H9 (cell line): ENCODE results near the gene MYO10. TPM values are rescaled to one million over a fixed set of nuclear protein-coding genes. Genes with fewer than 3 reads are reported as not detected.

ENCODE experiments used
- DNase-seq: peaks from one replicate; pipeline ENCODE4 v3.0.0-alpha.2; 2017
- H2AFZ ChIP-seq: one replicate; pipeline ENCODE4 v1.6.1; 2013; ENCODE audit warnings: mild to moderate bottlenecking, low read length, control low read depth, moderate library complexity
- H2AK5ac ChIP-seq: 2 replicates; pipeline ENCODE4 v1.6.1; 2013; ENCODE audit warnings: low read length, control low read depth, mixed read lengths; ENCODE audit not compliant: insufficient read length
- H2BK120ac ChIP-seq: one replicate; pipeline ENCODE4 v1.6.1; 2013; ENCODE audit warnings: low read depth, mild to moderate bottlenecking, low read length, control low read depth, inconsistent platforms; ENCODE audit not compliant: poor library complexity, severe bottlenecking
- H2BK12ac ChIP-seq: 2 replicates; pipeline ENCODE4 v1.6.1; 2013; ENCODE audit warnings: low read length, control low read depth, mixed read lengths, low read depth; ENCODE audit not compliant: insufficient read length
- H2BK15ac ChIP-seq: 2 replicates; pipeline ENCODE4 v1.6.1; 2013; ENCODE audit warnings: low read depth, low read length, control low read depth
- H2BK20ac ChIP-seq: one replicate; pipeline ENCODE4 v1.6.1; 2013; ENCODE audit warnings: low read depth, mild to moderate bottlenecking, low read length, control low read depth, inconsistent platforms; ENCODE audit not compliant: poor library complexity, severe bottlenecking
- H2BK5ac ChIP-seq: 2 replicates; pipeline ENCODE4 v1.6.1; 2013; ENCODE audit warnings: low read length, control low read depth, mixed read lengths; ENCODE audit not compliant: insufficient read length
- H3K14ac ChIP-seq: 2 replicates; pipeline ENCODE4 v1.6.1; 2013; ENCODE audit warnings: low read length, control low read depth; ENCODE audit not compliant: insufficient read depth
- H3K18ac ChIP-seq: 2 replicates; pipeline ENCODE4 v1.6.1; 2013; ENCODE audit warnings: low read depth, mild to moderate bottlenecking, mixed read lengths, low read length, control low read depth; ENCODE audit not compliant: insufficient read length
- H3K23ac ChIP-seq: 2 replicates; pipeline ENCODE4 v1.6.1; 2013; ENCODE audit warnings: low read length, control low read depth, mixed read lengths, low read depth; ENCODE audit not compliant: insufficient read length
- H3K23me2 ChIP-seq: 2 replicates; pipeline ENCODE4 v1.6.1; 2013; ENCODE audit warnings: low read depth, mild to moderate bottlenecking, mixed read lengths, low read length, control low read depth; ENCODE audit not compliant: insufficient read length, poor library complexity, severe bottlenecking
- H3K27ac ChIP-seq: 2 replicates; pipeline ENCODE4 v1.5.1; 2013; ENCODE audit warnings: low read length, control low read depth, mixed read lengths, low read depth; ENCODE audit not compliant: insufficient read length
- H3K27me3 ChIP-seq: 2 replicates; pipeline ENCODE4 v1.6.1; 2013; ENCODE audit warnings: low read length, control low read depth, inconsistent platforms; ENCODE audit not compliant: insufficient read depth
- H3K4ac ChIP-seq: 2 replicates; pipeline ENCODE4 v1.6.1; 2013; ENCODE audit warnings: low read depth, mild to moderate bottlenecking, control low read depth, inconsistent platforms, low read length, moderate library complexity
- H3K4me1 ChIP-seq: 2 replicates; pipeline ENCODE4 v1.6.1; 2013; ENCODE audit warnings: low read length, control low read depth, inconsistent platforms; ENCODE audit not compliant: insufficient read depth
- H3K4me2 ChIP-seq: 2 replicates; pipeline ENCODE4 v1.6.1; 2013; ENCODE audit warnings: low read length, control low read depth, mixed read lengths; ENCODE audit not compliant: insufficient read length, insufficient read depth
- H3K56ac ChIP-seq: 2 replicates; pipeline ENCODE4 v1.6.1; 2013; ENCODE audit warnings: low read depth, mild to moderate bottlenecking, mixed read lengths, low read length, control low read depth; ENCODE audit not compliant: insufficient read length
- H3K79me1 ChIP-seq: 2 replicates; pipeline ENCODE4 v1.6.1; 2013; ENCODE audit warnings: low read depth, mild to moderate bottlenecking, moderate library complexity, low read length, control low read depth, inconsistent platforms; ENCODE audit not compliant: insufficient read depth, poor library complexity, severe bottlenecking
- H3K79me2 ChIP-seq: 2 replicates; pipeline ENCODE4 v1.6.1; 2013; ENCODE audit warnings: low read length, control low read depth, inconsistent platforms; ENCODE audit not compliant: insufficient read depth
- H3K9ac ChIP-seq: 2 replicates; pipeline ENCODE4 v1.6.1; 2013; ENCODE audit warnings: low read length, control low read depth, mixed read lengths; ENCODE audit not compliant: insufficient read length; ENCODE audit errors: extremely low read depth
- H3K9me3 ChIP-seq: one replicate; pipeline ENCODE4 v1.6.1; 2013; ENCODE audit warnings: low read depth, low read length, inconsistent platforms; ENCODE audit not compliant: control insufficient read depth
- H3T11ph ChIP-seq: one replicate; pipeline ENCODE4 v1.6.1; 2013; ENCODE audit warnings: mild to moderate bottlenecking, low read length, control low read depth, inconsistent platforms
- H4K20me1 ChIP-seq: one replicate; pipeline ENCODE4 v1.6.1; 2013; ENCODE audit not compliant: control insufficient read depth, insufficient read length, insufficient read depth
- H4K5ac ChIP-seq: 2 replicates; pipeline ENCODE4 v1.6.1; 2013; ENCODE audit warnings: low read depth, mild to moderate bottlenecking, mixed read lengths, low read length, control low read depth; ENCODE audit not compliant: insufficient read length
- H4K8ac ChIP-seq: replicated peaks from 2 replicates; pipeline ENCODE4 v1.6.1; 2013; ENCODE audit warnings: low read length, control low read depth, mixed read lengths, low read depth; ENCODE audit not compliant: insufficient read length
- H4K91ac ChIP-seq: 2 replicates; pipeline ENCODE4 v1.6.1; 2013; ENCODE audit warnings: low read depth, mild to moderate bottlenecking, moderate library complexity, mixed read lengths, low read length, control low read depth; ENCODE audit not compliant: insufficient read length
- H3K27ac Mint-ChIP-seq, 3 experiments: 2 replicates in 2 of 3; 3 replicates in 1 of 3; pipeline ENCODE4 v1.8.0; 2020 to 2021; ENCODE audit warnings: mixed read lengths in 3 of 3, mild to moderate bottlenecking in 1 of 3, moderate library complexity in 1 of 3
- H3K27me3 Mint-ChIP-seq: 2 replicates; pipeline ENCODE4 v1.8.0; 2021; ENCODE audit warnings: low read depth, mild to moderate bottlenecking, moderate library complexity, mixed read lengths
- H3K36me3 Mint-ChIP-seq, 3 experiments: 2 replicates in 2 of 3; 3 replicates in 1 of 3; pipeline ENCODE4 v1.8.0; 2020 to 2021; ENCODE audit warnings: low read depth in 3 of 3, mixed read lengths in 3 of 3; ENCODE audit not compliant: insufficient read depth in 1 of 3
- H3K4me1 Mint-ChIP-seq, 2 experiments: 2 replicates each; pipeline ENCODE4 v1.8.0; 2020; ENCODE audit warnings: mixed read lengths in 2 of 2
- H3K4me3 Mint-ChIP-seq, 2 experiments: 2 replicates in 1 of 2; 3 replicates in 1 of 2; pipeline ENCODE4 v1.8.0; 2020 to 2021; ENCODE audit warnings: mild to moderate bottlenecking in 2 of 2, mixed read lengths in 2 of 2, moderate library complexity in 1 of 2
- H3K9me3 Mint-ChIP-seq, 2 experiments: 2 replicates in 1 of 2; 3 replicates in 1 of 2; pipeline ENCODE4 v1.8.0; 2020; ENCODE audit warnings: mild to moderate bottlenecking in 2 of 2, mixed read lengths in 2 of 2, moderate library complexity in 1 of 2
- CTCF ChIP-seq: fragments of 200-600 bp; sonication (generic); conservative IDR thresholded peaks from 3 replicates; pipeline ENCODE4 v1.8.0; 2021; ENCODE audit warnings: antibody characterized with exemption, mild to moderate bottlenecking
- WGBS: extraction: QIAGEN DNeasy Blood & Tissue Kit; methylation state at CpG from one replicate; pipeline ENCODE4 v1.1.7; 2013; ENCODE audit warnings: missing lambda C conversion rate, low lambda C conversion rate, mixed read lengths; ENCODE audit not compliant: insufficient read length; ENCODE audit errors: extremely low coverage; 5-methylcytosine and 5-hydroxymethylcytosine counted together
- total RNA-seq: library from RNA; stranded (reverse); gene quantifications from 2 replicates; pipeline ENCODE4 v1.2.1, GENCODE V29; 2021

The MYO10 gene
- total RNA-seq, 1 experiment from 2014 or later = 127 TPM

GRCh38 chr5:16922430-16922829 lies 13.7 kb downstream of the MYO10 start:
- Histone ChIP-seq H3K27ac (no peak overlapping the region), H3K23me2 (no peaks in the 10 kb centered on the region), H4K5ac (no peak overlapping the region), H2BK5ac (no peak overlapping the region), H3K56ac (no peak overlapping the region), H3K79me1 (peaks cover 7% of the 10 kb centered on the region), H3K9ac (no peak overlapping the region), H3K9me3 (no peaks in the 10 kb centered on the region), H4K8ac (no peak overlapping the region), H2BK15ac (no peak overlapping the region), H3K79me2 (peaks cover 5% of the 10 kb centered on the region; the same call in 1 of the 2 replicates), H3K23ac (no peak overlapping the region), H2BK20ac (no peak overlapping the region), H3T11ph (no peak overlapping the region), H3K4ac (no peak overlapping the region), H2AFZ (no peak overlapping the region), H3K4me1 (no peaks in the 10 kb centered on the region), H3K14ac (no peak overlapping the region), H4K20me1 (no peaks in the 10 kb centered on the region), H2BK12ac (no peak overlapping the region), H3K27me3 (no peaks in the 10 kb centered on the region), H3K18ac (no peak overlapping the region), H2BK120ac (no peak overlapping the region), H2AK5ac (no peak overlapping the region), H3K4me2 (no peak overlapping the region), H4K91ac (no peak overlapping the region)
- no CpG with 5 or more reads among the region's 3 CpGs for WGBS
- no peak for TF ChIP-seq CTCF
- no peak for DNase-seq
- Mint-ChIP-seq H3K4me3 (no peak overlapping the region), H3K27ac (0 out of 7 replicates have a peak overlapping the region, but pooled peaks of 1 of the 3 experiments have one; percentile 55), H3K36me3 (peaks cover 2 to 5% (median 4%) of the 10 kb centered on the region in 3 experiments; a peak in 6 of 7 replicates), H3K4me1 (peaks cover 2 to 5% of the 10 kb centered on the region in 2 experiments; a peak in 2 of 4 replicates), H3K27me3 (no peaks in the 10 kb centered on the region), H3K9me3 (peaks cover 0 to 3% of the 10 kb centered on the region in 2 experiments; a peak in 1 of 5 replicates)
